ENCODE data around the gene GSN.

The GSN gene

DNA sequence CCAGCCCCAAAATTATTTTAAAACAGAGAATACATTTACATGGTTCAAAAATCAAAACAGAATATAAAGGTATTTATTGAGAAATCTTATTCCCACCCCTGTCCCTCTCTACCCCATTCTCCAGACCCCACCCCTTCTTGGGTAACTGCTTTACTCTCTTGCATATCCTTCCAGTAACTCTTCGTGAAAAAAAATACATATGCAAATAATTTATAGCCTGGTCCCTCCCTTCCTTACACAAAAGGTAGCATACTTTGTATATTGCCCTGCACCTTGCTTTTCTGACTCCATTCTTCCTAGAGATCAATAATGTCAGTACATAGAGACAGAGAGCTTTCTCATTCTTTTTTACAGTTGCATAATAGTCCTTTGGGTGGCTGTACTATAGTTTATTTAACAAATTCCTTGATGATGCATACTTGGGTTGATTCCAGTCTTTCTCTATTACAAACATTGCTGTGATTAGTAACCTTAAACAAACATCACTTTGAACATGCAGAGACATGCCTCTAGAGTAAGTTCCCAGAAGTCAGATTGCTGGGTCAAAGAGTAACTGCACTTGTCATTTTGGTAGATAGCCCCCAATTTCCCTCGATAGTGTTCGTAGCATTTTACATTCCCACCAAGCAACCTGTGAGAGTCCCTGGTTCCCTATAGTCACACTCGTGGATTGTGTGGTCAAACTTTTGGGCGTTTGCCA is 54.2 kb downstream of the GSN start:
- DNase-seq (ENCODE audit: low read depth in 2 of 2, low spot score in 1 of 2): no peak

DNA sequence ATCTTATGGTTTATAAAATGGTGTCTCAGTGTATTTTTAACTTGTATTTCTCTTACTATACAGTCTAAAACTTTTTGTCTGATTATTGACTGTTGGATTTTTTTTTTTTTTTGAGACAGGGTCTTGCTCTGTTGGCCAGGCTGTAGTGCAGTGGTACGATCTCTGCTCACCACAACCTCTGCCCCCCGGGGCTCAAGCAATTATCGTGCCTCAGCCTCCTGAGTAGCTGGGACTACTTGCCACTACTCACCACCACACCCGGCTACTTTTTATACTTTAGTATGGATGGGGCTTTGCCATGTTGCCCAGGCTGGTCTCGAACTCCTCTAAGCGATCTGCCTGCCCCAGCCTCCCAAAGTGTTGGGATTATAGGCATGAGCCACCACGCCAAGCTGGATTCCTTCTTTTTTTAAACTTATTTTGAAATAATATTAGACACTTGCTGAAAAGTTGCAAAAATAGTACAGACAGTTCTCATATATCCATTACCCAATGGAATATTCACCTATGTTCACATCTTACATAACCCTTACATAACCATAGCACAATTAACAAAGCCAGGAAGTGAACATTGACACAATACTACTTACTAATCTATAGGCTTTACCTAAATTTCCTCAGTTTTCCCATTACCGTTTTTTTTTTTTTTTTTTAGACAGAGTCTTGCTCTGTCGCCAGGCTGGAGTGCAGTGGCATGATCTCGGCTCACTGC is 54.9 kb downstream of the GSN start:
- DNase-seq (ENCODE audit: low read depth in 2 of 2, low spot score in 1 of 2): no peak

DNA sequence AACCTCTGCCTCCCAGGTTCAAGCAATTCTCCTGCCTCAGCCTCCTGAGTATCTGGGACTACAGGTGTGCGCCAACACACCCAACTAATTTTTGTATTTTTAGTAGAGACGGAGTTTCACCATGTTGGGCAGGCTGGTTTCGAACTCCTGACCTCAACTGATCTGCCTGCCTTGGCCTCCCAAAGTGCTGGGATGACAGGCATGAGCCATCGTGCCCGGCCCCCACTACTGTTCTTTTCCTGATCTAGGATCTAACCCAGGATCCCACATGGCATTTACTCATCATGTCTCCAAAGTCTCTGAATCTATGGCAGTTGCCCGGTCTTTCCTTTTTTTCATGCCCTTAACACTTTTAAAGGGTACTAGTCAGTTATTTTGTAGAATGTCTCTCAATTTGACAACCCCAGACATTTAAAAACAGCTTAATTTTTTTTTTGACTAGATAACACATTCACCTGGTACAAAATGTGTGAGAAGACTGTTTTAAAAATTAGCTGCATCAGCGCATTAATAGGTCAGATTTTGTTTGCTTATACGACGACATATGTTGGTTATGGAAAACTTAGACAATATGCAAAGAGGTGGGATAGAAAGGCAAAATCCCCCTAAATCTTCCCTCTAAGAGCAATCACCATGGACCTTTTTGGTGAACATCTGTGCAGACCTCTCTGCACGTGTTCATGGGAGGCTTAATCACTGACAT is 55.6 kb downstream of the GSN start:
- no peak for DNase-seq (ENCODE audit: low read depth in 2 of 2, low spot score in 1 of 2)

DNA sequence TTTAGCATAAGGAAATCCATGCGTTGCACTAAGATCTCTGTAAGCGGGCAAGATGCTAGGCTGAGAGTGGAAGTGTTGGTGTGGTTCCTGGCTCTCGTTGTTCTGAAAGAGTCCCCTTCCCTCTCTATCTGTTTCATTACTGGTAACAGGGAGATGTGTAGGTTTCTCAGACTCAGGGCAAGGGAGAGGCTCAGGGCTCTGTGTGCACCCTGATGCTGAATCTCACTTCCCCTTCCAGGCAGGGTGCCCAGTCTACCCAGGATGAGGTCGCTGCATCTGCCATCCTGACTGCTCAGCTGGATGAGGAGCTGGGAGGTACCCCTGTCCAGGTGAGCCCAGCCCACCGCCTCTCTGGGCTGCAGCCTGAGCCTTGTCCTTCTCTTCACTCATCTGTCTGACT is 56.4 kb downstream of the GSN start:
- no peak for DNase-seq (ENCODE audit: low read depth in 2 of 2, low spot score in 1 of 2)

DNA sequence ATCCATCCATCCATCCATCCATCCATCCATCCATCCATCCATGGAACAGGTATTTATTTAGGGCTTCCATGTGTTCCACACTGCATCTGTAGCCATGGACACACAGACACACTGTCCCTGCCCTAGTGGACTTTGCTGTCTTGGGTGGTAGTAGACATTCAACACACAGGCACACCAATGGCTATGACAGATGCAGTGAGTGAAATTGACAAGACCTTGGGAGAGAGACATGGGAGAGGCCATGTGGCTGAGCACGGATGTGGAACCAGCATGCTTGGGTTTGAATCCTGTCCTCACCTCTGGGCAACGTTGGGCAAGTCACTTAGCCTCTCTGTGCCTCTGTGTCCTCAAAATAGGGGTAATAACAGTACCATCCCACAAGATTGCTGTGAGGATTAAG is 56.8 kb downstream of the GSN start:
- DNase-seq (ENCODE audit: low read depth in 2 of 2, low spot score in 1 of 2): no peak

DNA sequence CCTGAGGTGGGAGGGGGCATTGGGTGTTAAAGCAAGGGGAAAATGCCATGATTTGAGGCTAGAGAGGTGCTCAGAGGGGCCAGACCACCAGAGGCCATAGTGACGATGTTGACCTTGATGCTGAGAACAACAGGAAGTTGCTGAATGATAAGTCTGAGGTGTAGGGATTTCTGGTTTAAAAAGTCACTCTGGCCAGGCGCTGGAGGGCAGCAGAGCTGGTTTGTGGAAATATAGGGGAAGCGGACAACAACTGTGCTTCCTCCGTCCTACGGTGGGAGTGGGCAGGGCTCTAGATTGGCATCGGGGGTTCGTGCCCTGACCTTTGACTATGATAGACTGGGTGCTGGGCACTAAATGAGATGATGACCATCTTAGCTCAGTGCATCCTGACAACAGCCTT is 57.4 kb downstream of the GSN start:
- no peak for DNase-seq (ENCODE audit: low read depth in 2 of 2, low spot score in 1 of 2)

DNA sequence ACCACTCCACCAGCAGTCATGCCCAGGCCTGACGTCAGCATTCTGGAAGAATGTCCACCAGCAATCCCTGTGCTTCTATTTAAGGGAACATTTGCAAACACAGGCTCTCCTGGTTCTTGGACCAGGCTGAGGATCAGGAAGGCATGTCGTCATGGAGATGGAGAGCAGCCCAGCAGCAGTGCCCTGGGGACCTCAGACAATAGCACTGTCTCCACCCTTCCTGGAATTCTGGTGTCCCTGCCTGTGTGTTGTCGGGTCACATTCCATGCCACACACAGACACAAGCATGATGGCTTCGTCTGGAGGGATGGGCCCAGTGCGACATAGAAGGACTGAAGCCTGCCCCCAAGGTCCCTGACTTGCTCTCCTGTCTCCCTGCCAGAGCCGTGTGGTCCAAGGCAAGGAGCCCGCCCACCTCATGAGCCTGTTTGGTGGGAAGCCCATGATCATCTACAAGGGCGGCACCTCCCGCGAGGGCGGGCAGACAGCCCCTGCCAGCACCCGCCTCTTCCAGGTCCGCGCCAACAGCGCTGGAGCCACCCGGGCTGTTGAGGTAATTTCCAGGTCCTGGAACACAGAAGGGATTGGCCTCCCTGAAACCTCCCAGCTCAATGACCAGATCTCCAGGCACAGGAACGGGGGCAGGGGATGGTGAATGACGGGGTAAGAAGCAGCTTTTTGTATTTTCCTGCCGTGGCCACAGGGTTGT is 58.3 kb downstream of the GSN start:
- DNase-seq (ENCODE audit: low read depth in 2 of 2, low spot score in 1 of 2): no peak

DNA sequence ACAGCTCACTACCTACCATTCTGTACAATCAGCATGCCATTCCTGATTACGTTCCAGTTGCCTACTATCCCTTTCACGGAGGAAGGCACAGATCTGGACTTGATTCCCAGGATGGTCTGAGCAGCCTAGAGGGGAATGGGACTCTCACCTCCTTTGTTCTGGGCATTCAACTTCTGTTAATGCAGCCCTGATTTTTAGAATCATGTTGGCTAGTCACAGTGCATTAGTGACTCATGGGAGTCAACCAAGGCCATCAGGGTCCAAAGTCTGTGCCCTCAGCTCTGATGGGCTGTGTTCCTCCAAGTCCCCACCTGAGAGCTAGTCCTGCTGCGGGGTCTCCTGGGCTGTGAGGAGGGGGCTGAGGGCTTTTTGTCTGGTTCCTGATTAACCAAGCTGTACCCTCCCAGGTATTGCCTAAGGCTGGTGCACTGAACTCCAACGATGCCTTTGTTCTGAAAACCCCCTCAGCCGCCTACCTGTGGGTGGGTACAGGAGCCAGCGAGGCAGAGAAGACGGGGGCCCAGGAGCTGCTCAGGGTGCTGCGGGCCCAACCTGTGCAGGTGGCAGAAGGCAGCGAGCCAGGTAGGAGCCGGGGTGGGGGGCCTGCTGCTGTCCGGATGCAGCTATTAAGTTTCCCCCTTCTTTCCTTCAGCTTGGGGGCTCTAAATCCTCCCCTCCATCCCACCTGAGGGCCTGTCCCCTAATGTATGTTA is 59.1 kb downstream of the GSN start:
- DNase-seq (ENCODE audit: low read depth in 2 of 2, low spot score in 1 of 2): no peak

DNA sequence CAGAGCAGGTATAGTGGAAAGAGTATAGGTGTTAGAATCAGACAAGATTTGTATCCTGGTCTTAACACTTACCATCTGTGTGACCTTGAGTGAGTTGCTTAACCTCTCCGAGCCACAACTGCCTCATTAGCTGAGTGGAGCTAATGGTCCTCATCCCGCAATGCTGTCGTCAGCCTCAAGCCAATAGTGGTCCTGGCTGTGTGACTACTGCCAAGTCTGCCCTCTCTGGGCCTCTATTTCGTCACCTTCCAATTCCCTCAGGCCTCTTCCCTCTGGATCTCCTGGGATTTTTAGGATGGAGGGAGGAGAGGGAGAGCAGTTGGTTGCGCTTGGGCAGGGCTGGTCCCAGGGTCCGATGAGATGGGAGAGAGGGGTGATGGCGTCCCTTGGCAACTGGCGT is 60.5 kb downstream of the GSN start:
- DNase-seq (ENCODE audit: low read depth in 2 of 2, low spot score in 1 of 2): no peak

DNA sequence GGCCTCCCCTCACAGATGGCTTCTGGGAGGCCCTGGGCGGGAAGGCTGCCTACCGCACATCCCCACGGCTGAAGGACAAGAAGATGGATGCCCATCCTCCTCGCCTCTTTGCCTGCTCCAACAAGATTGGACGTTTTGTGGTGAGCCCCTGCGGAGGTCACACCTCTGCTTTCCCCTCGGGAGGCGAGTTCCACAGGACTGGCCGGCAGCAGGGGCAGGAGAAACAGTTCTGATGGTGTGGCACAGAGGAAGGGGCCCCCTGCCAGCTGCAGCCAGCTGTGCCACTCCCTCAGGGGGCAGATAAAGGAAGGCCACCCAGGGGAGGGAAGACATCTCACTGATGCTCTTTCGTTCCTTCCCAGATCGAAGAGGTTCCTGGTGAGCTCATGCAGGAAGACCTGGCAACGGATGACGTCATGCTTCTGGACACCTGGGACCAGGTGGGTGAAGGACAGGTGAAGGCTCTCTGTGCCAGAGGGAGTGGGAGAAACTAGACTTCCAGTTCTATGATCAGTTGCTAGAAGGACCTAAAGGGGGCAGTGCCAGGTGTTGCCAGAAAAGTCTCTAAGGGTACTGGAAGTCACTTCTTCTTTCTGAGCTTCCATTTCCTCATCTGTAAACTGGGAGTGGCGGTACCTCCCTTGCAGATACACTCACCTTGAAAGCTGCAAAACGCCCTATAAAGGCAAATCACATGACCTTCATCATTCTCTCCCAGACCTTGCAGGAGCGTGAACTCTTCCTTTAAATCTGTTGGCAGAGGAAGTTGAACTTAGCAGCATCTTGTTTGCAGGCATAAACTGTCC is 61.1 kb downstream of the GSN start:
- DNase-seq (ENCODE audit: low read depth in 2 of 2, low spot score in 1 of 2): no peak

DNA sequence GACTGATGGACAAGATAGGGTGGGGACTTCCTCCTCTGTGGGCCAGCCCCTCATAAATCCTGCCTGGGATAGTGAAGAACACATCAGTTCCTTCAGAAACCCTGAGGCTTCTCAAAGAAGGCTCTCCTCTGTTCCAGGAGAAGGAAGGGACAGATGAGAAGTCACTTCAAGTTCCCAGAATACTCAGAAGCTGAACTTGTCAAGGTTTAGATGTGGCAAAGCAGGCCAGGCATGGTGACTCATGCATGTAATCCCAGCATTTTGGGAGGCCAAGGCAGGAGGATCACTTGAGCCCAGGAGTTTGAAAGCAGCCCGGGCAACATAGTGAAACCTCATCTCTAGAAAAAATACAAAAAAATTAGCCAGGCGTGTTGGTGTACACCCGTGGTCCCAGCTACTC is 63.6 kb downstream of the GSN start:
- no peak for DNase-seq (ENCODE audit: low read depth in 2 of 2, low spot score in 1 of 2)

DNA sequence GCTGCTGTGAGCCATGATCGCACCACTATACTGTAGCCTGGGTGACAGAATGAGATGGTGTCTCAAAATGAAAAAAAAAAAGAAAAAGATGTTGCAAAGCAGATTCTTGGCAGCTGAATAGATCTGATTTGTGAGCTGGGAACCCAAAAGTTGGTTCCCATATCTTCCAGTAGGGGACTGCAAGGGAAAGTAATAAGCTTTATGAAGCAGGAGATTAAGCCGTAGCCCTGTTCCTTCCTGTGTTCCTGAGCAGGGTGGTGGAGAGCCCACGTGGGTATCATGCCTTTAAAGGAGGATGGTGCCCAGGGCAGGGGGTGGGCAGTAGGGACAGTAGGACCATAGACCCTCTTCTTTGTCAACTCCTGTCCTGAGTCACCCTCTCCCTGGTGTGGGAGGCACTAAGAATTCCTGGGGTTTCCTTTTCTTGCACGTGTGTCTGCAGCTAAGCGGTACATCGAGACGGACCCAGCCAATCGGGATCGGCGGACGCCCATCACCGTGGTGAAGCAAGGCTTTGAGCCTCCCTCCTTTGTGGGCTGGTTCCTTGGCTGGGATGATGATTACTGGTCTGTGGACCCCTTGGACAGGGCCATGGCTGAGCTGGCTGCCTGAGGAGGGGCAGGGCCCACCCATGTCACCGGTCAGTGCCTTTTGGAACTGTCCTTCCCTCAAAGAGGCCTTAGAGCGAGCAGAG is 64.2 kb downstream of the GSN start:
- no peak for DNase-seq (ENCODE audit: low read depth in 2 of 2, low spot score in 1 of 2)

DNA sequence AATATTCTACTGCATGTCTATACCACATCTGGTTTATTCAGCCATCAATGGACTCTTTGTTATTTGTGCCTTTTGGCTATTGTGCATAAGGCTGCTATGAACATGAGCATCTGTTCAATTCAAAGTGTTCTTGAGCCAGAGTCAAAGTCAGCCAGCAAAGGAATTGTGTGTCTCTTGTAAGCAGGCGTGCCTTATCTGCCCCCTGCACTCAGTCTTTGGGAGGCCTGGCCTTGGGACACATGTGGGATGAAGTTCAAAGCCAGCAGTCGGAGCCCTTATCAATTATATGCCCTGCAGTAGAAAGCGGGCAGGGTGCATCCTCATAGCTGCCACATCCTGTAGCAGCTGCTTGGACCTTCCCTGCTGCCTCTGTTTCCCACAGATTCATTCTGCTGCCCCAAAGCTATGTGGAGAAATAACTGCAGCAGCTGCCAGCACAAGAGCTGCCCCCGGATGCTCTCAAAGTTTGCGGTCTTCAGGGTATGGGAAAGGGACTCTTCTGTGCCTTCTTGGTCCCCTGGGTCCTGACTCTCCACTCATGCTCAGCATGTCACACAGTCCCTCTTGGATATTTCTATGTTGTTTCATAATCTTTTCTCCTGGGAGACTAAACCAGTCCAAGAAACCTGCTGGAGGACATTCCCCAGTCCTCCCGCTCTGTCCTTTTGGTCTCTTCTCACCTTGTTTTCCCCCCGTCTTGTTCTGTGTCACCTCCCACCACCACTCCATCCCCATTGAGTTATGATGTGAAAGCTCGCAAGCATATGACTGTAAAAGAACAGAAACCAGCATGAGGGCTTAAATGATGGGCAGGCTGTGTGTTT is 66.2 kb downstream of the GSN start:
- DNase-seq (ENCODE audit: low read depth in 2 of 2, low spot score in 1 of 2): no peak

DNA sequence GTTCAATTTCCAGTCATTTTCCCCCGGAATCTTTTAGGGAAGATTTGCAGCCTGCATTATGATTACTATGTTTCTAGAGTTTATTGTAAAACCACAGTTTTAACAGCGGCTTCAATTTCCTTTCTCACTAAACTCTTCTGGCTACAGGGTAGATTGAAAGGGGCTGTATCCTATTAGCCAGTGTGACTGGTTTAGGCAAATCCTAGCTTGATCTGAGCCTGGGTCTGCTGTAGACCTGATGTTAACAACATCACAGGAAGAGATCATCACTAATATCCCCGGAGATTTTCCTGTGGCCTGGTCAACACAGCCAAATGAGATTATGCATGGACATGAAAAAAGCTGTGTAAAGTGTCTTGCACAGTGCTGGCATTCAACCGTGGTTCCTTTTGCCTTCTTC is 68.7 kb downstream of the GSN start:
- no peak for DNase-seq (ENCODE audit: low read depth in 2 of 2, low spot score in 1 of 2)

DNA sequence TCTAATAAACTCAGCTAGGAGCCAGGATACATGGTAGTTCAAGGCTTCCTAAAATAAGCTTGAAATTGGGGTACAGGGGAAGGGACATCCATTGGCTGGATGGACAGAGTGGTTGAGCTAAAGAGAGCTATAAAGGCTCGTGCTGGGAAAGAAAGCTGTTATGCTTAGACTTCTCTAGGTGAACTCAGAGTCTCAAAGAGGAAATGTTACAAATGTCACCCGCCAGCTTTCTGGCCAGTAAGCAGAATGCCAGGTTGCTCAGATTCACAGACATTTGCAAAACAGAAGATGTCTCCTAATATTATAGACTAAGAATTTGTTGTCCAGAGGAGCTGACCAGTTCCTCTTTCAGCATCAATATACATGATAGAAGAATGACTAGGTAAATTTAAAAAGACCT is 71.5 kb downstream of the GSN start:
- DNase-seq (ENCODE audit: low read depth in 2 of 2, low spot score in 1 of 2): no peak

DNA sequence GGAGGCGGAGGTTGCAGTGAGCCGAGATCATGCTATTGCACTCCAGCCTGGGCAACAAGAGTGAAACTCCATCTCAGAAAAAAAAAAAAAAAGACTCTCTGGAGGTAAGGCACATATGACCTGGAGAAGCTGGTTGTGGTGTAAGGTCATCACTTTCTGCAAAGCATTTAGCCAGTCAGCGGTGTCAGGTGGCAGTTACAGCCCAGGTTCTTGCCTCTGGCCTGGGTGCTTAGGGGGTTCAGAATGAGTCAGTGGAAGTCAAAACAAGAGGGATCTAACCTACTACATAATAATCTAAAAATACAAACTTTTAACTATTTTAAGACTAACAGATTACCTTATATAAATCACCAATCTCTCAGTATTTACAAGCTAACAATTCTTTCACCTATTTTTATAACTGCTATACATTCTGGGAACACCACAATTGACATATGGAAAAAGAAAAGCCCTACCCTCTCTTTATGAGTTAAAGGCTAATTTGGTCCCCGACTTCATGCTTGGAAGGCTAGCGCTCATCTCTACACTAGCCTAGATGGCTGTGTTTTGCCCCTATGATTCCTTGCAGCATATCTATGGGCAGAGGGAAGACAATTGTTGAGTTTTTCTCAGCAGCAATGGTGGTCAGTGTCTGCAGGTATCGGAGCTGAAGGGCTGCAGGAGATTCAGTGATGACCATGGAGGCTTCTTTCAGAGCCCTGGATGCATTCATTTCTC is 72.9 kb downstream of the GSN start:
- DNase-seq (ENCODE audit: low read depth in 2 of 2, low spot score in 1 of 2): no peak

DNA sequence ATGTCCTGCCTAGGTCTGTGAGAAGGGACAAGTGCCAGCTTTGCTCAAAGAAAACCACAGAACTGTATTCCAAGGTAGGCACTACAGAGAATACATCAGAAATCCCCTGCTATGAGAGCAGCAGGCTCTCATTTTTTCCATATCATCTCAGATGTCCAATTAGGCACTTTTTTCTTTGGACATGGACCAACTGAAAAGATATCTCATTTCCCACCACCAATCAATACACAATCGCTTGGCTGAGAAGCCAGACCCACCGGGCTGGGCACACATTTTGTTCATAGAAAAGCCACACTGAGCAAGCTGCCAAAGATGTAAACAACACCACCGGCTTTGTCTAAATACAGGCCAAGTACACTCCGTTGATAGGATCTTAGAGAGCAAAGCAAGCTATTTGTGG is 76.2 kb downstream of the GSN start:
- DNase-seq (ENCODE audit: low read depth in 2 of 2, low spot score in 1 of 2): no peak

DNA sequence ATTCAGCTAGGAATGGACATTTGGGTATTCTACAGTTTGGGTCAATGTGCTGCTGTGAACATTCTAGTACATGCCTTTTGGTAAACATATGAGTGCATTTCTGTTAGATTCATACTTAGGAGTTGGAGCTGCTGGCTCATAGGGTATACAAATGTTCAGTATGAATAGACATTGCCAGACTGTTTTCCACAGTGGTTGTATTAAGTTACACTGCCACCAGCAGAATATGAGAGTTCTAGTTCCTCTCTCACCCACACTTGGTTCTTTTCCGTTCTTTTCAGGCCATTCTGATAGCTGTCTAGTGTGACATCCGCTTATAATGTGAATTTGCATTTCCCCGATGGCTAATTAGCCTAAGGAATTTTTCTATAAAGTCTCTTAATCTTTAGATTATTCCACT is 77.1 kb downstream of the GSN start:
- DNase-seq (ENCODE audit: low read depth in 2 of 2, low spot score in 1 of 2): no peak
